Smooth muscle cell (in vitro differentiated cells): ENCODE data around the gene CAB39L. TPM values are rescaled to one million over a fixed set of nuclear protein-coding genes. Genes with fewer than 3 reads are reported as not detected.

Source experiments
- DNase-seq: peaks from one replicate; lab custom pipeline; 2025; ENCODE audit not compliant: unreplicated experiment; lab: John Stamatoyannopoulos, UW
- H2AFZ ChIP-seq: fragments of 200-600 bp; sonication (generic); 2 replicates; pipeline ENCODE4 v1.6.0; 2016; ENCODE audit warnings: antibody characterized with exemption, low read depth, mild to moderate bottlenecking
- H3F3A ChIP-seq: fragments of 200-600 bp; sonication (generic); 2 replicates; pipeline ENCODE4 v1.6.0; 2017; ENCODE audit warnings: antibody characterized with exemption, low read depth
- H3K27ac ChIP-seq: fragments of 200-600 bp; sonication (generic); 2 replicates; pipeline ENCODE4 v1.5.1; 2016; ENCODE audit warnings: low read depth, mild to moderate bottlenecking
- H3K27me3 ChIP-seq: fragments of 200-600 bp; sonication (generic); 2 replicates; pipeline ENCODE4 v1.6.1; 2016; ENCODE audit warnings: low read depth, mild to moderate bottlenecking
- H3K36me3 ChIP-seq: fragments of 200-600 bp; sonication (generic); 2 replicates; pipeline ENCODE4 v1.5.1; 2016; ENCODE audit warnings: low read depth
- H3K4me1 ChIP-seq: fragments of 200-600 bp; sonication (generic); 2 replicates; pipeline ENCODE4 v1.5.1; 2016; ENCODE audit warnings: low read depth
- H3K4me2 ChIP-seq: fragments of 200-600 bp; sonication (generic); 2 replicates; pipeline ENCODE4 v1.6.0; 2016; ENCODE audit warnings: mild to moderate bottlenecking
- H3K4me3 ChIP-seq: fragments of 200-600 bp; sonication (generic); 2 replicates; pipeline ENCODE4 v1.5.1; 2016; ENCODE audit warnings: mild to moderate bottlenecking
- H3K79me2 ChIP-seq: fragments of 200-600 bp; sonication (generic); 2 replicates; pipeline ENCODE4 v1.6.0; 2016; ENCODE audit warnings: low read depth, mild to moderate bottlenecking
- H3K9ac ChIP-seq: fragments of 200-600 bp; sonication (generic); 2 replicates; pipeline ENCODE4 v1.6.0; 2016; ENCODE audit warnings: low read depth
- H3K9me3 ChIP-seq: fragments of 200-600 bp; sonication (generic); replicated peaks from 2 replicates; pipeline ENCODE4 v1.5.1; 2016; ENCODE audit warnings: low read depth
- H4K20me1 ChIP-seq: fragments of 200-600 bp; sonication (generic); 2 replicates; pipeline ENCODE4 v1.6.0; 2016; ENCODE audit warnings: low read depth
- WGBS: methylation state at CpG from one replicate; pipeline ENCODE4 v1.1.7; 2016; ENCODE audit warnings: low lambda C conversion rate; 5-methylcytosine and 5-hydroxymethylcytosine counted together
- polyA plus RNA-seq: library from polyadenylated mRNA; unstranded; fragments of >200 nt; fragmentation: Nextera tagmentation; extraction: Ambion mirVana; gene quantifications from 2 replicates; pipeline ENCODE4 v1.2.1, GENCODE V29; 2016
- total RNA-seq: library from RNA; depleted of rRNA; stranded (reverse); fragments of >200 nt; gene quantifications from 2 replicates; pipeline ENCODE4 v1.2.3, GENCODE V29; 2014
- TF ChIP-seq, protein P1 (sequence below): fragments of 200-600 bp; sonication (generic); IDR thresholded peaks from 2 replicates; pipeline ENCODE4 v1.5.1; 2017; ENCODE audit warnings: borderline replicate concordance, mild to moderate bottlenecking, antibody characterized with exemption; ENCODE audit not compliant: insufficient read depth, poor library complexity, severe bottlenecking

CAB39L gene
- total and polyA plus RNA-seq, 2 experiments from 2014 or later = 13.2 to 13.8 TPM

DNA sequence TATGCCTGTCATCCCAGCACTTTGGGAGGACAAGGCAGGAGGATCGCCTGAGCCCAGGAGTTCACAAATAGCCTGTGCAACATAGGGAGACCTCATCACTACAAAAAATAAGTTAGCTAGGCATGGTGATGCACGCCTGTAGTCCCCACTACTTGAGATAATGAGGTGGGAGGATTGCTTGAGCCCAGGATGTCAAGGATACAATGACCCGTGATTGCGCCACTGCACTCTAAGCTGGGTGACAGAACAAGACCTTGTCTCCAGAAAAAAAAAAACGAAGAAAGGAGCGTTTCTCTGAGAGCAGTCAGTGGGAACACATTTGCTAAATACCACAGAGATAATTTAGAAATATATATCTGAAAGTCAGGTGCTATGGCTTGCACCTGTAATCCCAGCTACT is 184.3 kb downstream of the CAB39L start:
- 100% methylated on average over 6 of the region's 6 CpGs for WGBS
- TF ChIP-seq, protein P1, sequence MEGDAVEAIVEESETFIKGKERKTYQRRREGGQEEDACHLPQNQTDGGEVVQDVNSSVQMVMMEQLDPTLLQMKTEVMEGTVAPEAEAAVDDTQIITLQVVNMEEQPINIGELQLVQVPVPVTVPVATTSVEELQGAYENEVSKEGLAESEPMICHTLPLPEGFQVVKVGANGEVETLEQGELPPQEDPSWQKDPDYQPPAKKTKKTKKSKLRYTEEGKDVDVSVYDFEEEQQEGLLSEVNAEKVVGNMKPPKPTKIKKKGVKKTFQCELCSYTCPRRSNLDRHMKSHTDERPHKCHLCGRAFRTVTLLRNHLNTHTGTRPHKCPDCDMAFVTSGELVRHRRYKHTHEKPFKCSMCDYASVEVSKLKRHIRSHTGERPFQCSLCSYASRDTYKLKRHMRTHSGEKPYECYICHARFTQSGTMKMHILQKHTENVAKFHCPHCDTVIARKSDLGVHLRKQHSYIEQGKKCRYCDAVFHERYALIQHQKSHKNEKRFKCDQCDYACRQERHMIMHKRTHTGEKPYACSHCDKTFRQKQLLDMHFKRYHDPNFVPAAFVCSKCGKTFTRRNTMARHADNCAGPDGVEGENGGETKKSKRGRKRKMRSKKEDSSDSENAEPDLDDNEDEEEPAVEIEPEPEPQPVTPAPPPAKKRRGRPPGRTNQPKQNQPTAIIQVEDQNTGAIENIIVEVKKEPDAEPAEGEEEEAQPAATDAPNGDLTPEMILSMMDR = no peak
- Histone ChIP-seq H3K4me2 (no peak overlapping the region), H3K36me3 (peaks cover 25% of the 10 kb centered on the region), H3K79me2 (no peaks in the 10 kb centered on the region), H2AFZ (no peak overlapping the region), H3K27me3 (no peaks in the 10 kb centered on the region), H3K9me3 (no peaks in the 10 kb centered on the region), H3F3A (no peaks in the 10 kb centered on the region), H4K20me1 (no peaks in the 10 kb centered on the region), H3K4me1 (no peaks in the 10 kb centered on the region), H3K4me3 (no peak overlapping the region), H3K9ac (no peak overlapping the region), H3K27ac (no peak overlapping the region)
- no peak for DNase-seq

Other genes starting within 250 kb of the CAB39L start
- gene MLNR, start 223.7 kb downstream of the CAB39L start, total RNA-seq = not detected in 2 replicates
- gene MLNR, start 223.7 kb downstream of the CAB39L start, polyA plus RNA-seq = not detected in 2 replicates
- gene CDADC1, start 196.1 kb downstream of the CAB39L start, total RNA-seq = 7.0 and 11.1 TPM in 2 replicates
- gene CDADC1, start 196.1 kb downstream of the CAB39L start, polyA plus RNA-seq = 15.8 and 22.6 TPM in 2 replicates
- gene SETDB2, start 210 bp upstream of the CAB39L start, total RNA-seq = 4.9 and 8.5 TPM in 2 replicates
- gene SETDB2, start 210 bp upstream of the CAB39L start, polyA plus RNA-seq = 3.5 and 4.5 TPM in 2 replicates
- gene PHF11, start 51.9 kb upstream of the CAB39L start, total RNA-seq = 25.9 and 30.3 TPM in 2 replicates
- 21.0 and 22.9 TPM in 2 replicates for gene PHF11, start 51.9 kb upstream of the CAB39L start, polyA plus RNA-seq
- 26.8 and 28.5 TPM in 2 replicates for gene RCBTB1, start 141.5 kb upstream of the CAB39L start, total RNA-seq
- 10.7 and 12.4 TPM in 2 replicates for gene RCBTB1, start 141.5 kb upstream of the CAB39L start, polyA plus RNA-seq
- gene ARL11, start 184.4 kb upstream of the CAB39L start, total RNA-seq = 0.13 TPM in 1 of 2 replicates, not detected in the other
- gene ARL11, start 184.4 kb upstream of the CAB39L start, polyA plus RNA-seq = 0.17 TPM in 1 of 2 replicates, not detected in the other
- gene EBPL, start 247.4 kb upstream of the CAB39L start, total RNA-seq = 108 and 114 TPM in 2 replicates
- gene EBPL, start 247.4 kb upstream of the CAB39L start, polyA plus RNA-seq = 75.3 and 86.5 TPM in 2 replicates